SW480 (cell line): ENCODE results near the gene LETMD1.
"Not testable (repeated sequence)": the region's sequence is repeated elsewhere in the genome, so short reads cannot be mapped to it uniquely, and the experiment has no call there.

ENCODE experiments used
- DNase-seq: peaks from one replicate; pipeline ENCODE4 v3.0.0-alpha.2; 2016; ENCODE audit warnings: low spot score

The LETMD1 gene, protein sequence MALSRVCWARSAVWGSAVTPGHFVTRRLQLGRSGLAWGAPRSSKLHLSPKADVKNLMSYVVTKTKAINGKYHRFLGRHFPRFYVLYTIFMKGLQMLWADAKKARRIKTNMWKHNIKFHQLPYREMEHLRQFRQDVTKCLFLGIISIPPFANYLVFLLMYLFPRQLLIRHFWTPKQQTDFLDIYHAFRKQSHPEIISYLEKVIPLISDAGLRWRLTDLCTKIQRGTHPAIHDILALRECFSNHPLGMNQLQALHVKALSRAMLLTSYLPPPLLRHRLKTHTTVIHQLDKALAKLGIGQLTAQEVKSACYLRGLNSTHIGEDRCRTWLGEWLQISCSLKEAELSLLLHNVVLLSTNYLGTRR

DNA sequence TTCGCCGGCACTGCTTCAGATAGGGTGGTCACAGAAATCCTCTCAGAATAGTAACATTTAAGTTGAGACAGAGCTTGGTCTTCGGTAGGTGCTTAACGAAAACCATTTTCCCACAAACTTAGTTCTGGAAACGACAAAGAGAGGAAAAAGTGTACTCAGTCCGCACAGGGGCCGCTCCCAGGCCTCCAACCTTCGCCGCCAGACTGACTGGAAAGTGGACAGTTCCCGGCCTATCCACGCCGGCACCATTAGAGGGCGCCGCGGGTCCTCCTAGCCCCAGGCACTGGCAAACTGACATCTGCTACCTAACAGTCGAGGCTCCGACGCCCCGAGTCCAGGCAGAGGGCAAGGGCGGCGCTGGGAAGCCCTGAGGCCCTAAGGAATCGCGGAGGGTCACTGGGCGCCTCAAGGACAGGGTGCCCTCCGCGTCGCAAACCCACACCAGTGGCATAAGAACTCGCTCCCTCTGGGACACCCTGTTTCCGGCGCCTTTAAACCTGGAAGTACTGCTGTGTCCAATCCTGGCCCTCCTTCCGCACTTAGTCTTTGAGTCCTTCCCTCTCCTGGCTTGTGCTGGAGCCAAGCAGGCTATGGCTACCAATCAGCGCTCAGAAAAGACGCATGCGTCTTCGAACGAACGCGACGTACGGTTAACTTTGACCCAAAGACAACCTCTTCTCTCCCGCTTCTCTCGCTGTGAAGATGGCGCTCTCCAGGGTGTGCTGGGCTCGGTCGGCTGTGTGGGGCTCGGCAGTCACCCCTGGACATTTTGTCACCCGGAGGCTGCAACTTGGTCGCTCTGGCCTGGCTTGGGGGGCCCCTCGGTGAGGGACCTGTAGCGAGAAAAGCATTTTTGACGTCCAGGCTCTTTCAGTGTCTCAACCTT, at the start of gene LETMD1:
Gene LETMD1, plus strand, starts transcription at position 673 of the 886 bp plus-strand sequence. Its CDS starts 30 bp downstream, at position 703.
- DNase-seq: peak; percentile 99

DNA sequence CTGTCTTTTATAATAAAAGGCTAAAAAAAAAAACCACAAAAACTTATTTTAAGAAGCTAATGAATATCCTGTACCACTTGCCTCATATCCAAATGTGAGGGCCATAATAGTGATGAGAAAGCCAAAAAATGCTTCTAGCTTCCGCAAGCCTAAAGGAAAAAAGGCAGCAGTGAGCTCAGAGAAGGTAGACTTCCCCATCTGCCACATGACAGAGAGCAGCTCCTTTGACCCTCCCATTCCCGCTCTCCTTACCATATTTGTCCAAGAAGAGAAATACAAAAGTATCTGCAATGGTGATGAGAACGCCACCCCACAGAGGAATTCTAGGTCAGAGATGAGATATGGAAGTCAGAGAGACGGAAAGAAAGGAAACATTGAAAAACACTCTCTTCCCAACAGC, 49.0 kb upstream of the LETMD1 start:
- no peak for DNase-seq

DNA sequence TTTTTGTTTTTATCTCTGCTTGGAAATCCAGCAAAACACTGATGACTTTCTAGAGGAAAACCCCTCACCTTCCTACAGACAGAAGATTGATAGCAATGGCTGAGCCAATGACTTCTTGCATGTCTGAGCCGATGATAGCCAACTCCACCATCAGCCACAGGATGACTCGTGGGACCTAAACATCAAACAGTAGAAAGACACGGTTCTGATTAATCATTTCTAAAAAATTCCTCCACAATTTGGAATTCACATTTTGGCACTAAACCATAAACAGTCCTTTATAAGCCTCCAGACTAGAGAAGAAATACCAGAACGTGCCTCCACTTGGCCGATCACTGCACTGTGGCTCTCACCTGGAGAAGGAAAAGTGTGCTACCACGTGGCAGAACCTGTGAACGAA, 47.9 kb upstream of the LETMD1 start:
- DNase-seq: no peak

DNA sequence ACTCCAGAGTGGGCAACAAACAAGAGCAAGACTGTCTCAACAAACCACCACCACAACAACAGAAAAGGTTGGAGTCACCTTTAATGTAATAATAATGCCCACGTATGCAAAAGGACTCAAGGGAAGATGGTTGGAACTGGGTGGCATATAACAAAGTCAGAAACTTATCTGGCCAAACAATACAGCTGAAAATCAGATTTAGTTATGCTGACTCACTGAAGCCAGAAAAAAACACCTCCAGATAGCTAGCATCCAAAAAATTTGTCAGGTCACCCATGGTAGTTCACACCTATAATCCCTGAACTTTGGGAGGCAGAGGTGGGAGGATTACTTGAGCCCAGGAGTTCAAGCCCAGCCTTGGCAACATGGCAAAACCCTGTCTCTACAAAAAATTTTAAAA, 46.3 kb upstream of the LETMD1 start:
- DNase-seq: no peak

DNA sequence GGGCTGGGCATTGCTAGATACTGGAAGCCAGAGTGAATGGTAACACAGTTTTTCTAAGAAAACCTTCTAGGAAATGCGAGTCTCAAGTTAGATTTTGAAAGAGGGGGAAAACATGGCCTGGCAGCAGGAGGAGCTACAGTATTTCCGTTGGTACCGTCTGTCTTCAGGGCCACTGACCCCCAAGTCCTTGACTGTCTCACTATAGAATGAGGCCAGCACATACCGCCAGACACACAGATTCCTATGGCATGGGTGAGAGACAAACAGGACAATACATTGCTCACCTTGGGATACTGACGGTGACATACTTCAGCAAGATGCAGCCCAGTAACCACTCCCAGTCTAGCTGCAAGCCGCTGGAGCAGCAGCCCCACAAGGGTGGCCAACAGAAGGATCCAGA, 43.6 kb upstream of the LETMD1 start:
- DNase-seq: no peak

DNA sequence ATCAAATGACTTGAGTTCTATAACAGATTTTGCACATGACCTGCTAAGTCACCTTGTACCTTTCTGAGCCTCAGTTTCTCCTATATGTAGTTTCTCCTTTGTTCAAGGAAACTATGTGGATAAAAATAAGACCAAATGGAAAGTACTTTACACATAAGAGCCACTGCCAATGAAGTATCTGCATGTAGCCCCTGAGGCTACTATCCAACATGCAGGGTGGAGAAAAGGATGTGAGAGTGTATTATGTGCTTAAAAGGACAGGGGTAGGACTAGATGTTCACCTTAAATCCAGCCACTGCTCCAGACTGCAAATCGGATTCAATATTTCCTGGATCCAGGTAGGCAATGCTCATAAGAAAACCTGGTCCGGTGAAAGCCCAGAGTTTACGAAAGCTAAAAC, 43.1 kb upstream of the LETMD1 start:
- no peak for DNase-seq

DNA sequence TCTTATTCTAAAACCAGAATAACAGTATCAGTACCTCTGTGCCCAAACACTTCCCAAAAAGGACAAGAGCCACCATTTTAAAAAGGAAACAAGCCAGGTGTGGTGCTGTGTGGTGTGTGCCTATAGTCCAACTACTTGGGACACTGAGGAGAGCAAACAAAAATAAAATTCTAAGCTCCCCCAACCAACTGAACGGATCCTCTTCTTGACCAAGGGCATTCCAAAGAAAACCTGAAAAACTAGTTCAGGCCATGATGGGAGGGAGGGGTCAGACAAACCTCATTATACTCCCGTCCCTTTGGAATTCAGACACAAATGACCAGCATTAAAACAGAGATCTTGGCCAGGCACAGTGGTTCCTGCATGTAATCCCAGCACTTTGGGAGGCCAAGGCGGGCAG, 42.5 kb upstream of the LETMD1 start:
- DNase-seq: no peak

DNA sequence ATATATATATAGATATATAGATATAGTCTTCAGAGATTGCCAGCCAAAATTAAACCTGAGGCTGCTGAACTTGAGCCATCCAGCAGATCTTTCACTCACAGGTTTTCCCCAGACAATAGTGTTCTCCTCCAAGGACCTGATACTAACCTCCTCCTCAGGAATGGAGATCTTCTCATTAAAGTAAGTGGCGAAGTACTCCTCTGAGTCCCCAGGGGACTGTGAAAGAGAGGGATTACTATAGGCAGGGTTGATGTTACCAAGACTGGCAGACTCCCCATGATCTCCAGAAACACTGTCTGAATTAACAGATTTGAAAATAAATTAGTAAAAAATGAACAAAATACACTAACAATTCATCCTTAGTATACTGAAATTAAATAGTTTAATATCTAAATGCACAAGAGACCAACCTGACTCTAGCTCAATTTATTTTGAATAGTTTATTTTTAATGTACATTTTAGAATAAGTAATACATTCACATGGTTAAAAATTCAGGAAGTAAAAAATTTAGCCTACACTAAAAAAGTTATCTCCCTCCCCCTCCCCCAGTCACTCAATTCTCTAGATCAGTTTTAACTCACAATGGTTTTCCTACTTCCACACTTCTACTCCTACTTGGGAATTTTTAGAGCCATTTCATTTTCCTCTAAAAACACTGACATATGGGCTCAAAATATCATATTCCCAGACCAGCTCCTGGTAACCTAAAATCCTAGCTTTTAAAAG, 39.6 kb upstream of the LETMD1 start:
- no peak for DNase-seq

DNA sequence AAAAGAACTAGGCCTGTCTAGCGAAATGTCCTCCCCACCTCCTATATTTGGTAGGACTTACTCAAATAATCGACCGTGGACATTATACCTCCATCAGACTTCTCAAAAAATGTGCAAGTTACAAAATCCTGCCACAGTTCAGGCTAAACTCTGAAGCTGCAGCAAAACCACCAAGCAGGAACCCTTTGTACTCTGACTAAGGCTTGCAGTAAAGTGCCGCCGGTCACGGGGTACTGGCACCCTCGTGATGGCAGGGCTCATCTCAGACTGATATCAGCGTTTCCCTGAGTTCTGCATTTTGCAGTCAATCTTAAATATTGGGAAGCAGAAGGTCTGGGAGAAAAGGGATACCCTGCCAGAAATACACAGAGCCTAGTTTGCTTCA, 39.1 kb upstream of the LETMD1 start:
- DNase-seq: no peak

DNA sequence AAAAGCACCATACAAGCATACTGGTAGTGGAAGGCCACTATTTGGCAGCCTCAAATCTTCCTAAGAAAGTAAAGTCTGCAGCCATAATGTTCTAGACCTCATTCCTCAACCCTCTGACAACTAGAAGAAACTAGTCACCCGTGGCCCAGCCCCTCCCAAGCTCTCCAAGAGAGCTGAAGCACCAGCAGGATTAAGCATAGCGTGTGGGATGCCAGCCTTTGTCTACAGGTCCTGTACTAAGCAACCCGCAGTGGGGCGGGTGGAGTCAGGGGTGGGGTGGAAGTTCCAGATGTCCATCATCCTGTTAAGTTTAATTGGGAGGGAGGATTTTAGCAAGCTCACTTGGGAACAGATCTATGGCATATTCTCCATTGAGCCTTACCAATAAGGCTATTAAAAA, 36.2 kb upstream of the LETMD1 start:
- DNase-seq: no peak

DNA sequence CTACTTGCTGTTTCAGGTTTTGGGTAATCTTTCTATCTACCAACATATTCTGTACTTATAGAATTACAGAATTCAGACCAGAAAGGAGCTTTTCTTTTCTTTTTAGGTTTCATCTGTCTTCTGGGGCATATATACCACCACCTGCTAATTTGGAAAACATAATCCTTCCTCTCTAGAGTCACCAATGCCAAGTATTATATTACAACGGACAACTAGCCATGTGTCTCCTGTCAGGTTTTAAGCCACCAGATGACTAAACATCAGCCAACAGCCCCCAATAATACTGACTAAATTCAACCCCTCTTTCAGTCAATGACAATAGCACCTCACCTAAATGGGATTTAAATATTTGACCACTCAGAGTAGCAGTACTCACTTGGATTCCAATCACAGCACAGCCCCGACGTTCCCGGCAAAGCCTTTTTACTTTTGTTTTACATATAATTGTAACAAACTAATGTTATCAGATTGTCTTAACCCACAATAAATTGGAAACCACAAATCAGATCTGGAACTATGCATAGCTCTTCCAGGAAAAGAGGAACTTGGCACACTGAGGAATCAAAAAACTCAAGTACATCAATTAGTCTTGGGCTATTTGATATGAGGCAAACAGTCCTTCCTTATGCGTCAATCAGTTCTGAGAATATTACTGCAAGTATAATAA, 35.4 kb upstream of the LETMD1 start:
- DNase-seq: no peak

DNA sequence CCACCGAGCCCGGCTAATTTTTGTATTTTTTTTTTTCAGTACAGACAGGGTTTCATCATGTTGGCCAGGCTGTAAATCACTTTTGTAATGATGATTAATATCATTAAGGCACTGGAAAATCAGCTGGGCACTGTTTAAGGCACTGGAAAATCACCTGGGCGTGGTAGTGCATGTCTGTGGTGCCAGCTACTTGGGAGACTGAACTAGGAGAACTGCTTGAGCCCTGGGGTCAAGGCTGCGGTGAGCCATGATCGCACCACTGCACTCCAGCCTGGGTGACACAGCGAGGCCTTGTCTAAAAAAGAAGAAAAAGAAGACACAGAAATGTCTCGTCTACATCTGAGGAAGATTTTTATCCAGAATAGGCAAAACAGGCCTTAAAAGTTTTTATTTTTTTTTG, 34.7 kb upstream of the LETMD1 start:
- DNase-seq: no peak

DNA sequence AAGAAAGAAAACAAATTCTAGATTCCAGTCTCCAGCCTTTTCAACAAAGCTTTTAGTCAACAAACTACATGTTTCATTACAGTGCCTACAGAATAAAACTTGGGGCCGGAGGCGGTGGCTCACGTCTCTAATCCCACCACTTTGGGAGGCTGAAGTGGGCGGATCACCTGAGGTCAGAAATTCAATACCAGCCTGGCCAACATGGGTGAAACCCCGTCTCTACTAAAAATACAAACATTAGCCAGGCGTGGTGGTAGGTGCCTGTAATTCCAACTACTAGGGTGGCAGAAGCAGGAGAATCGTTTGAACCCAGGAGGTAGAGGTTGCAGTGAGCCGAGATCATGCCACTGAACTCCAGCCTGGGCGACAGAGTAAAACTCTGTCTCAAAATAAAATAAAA, 33.7 kb upstream of the LETMD1 start:
- not testable (repeated sequence) for DNase-seq

DNA sequence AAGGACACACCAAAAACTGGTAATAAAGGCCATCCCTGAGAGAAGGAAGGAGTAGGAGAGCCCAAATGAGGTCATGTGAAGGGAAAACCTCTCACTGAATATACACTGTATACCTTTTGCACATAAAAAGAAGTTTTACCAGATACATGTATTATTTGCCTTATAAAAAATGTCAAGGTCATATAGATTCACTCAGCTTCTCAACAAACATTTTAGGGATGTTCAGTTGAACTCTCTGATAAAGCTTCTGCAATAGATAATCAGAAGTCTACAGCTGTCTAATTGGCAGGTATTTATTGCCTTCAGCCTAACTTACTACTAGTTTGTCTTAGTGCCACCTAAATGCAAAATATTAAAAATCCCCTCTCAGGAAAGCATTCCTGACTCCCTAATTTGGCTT, 30.7 kb upstream of the LETMD1 start:
- no peak for DNase-seq

DNA sequence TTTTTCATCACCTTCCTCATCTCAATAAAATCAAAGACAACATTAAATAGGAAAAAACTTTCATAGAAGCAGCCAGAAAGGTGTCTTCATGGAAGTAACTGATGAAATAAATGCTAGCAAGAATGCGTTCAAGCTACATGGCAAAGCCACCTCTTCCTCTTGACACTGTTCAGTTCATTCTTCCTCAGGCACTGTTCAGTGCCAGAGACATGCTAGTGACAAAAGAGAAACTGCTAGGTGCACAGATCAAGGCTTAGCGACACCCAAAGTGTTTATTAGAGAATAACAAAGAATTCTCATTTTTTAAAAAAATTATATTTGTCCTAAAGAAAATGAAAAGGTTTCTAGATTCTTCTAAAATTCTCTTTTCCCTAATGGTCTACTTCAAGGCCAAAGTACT, 29.2 kb upstream of the LETMD1 start:
- no peak for DNase-seq

DNA sequence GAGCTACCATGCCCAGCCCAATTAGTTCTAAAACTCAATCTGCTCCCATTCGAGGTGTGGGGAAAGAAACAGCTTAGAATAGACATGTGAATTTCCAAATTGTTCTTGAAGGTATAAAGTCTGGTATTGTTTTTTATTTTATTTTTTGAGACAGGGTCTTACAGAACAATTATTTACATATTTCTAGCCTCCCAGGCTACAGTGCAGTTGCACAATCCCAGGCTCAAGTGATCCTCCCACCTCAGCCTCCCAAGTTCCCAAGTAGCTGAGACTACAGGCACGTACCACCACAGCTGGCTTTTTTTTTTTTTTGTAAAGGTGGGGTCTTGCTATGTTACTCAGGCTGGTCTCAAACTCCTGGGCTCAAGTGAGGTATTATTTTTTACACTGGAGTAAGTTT, 28.2 kb upstream of the LETMD1 start:
- no peak for DNase-seq

DNA sequence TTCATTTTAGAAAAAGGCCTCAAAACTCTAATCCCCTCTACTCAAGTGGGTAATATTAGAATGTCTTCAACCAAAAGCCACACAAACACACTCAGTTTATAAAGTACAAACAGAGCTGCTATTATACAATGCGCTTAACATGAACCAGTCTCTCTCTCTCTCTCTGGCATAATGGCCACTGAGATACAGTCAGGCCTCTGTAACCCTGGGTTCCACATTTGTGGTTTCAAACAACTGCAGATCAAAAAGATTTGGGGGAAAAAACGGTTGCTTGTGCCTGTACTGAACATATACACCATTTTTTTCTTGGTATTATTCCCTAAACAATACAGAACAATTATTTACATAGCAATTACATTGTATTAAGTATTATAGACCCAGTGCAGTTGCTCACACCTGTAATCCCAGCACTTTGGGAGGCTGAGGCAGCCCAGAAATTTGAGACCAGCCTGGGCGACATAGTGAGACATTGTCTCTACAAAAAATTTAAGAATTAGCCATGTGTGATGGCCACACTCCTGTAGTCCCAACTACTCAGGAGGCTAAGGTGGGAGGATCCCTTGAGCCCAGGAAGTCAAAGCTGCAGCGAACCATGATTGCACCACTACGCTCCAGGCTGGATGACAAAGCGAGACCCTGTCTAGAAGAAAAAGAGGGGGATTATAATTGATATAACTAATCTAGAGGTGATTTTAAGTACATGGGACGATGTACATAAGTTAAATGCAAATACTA, 27.5 kb upstream of the LETMD1 start:
- DNase-seq: no peak

DNA sequence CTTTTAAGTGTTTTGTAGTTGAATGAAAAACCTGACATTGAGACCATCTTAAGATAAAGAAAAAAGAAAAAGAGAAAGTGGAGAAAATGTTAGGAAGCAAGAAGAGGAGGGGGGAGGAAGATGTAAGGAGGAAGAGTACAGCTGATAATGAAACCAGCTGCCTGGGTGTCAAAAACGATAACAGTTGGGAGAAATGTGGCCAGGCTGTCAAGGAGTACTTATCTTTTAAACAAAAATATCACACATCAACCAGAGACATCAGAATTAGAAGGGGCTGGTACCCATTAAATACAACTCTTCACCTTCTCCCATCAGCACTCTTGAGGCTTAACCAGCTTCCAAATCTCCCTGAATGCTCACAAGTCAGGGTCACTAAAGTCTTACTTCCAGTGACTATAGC, 26.4 kb upstream of the LETMD1 start:
- no peak for DNase-seq

DNA sequence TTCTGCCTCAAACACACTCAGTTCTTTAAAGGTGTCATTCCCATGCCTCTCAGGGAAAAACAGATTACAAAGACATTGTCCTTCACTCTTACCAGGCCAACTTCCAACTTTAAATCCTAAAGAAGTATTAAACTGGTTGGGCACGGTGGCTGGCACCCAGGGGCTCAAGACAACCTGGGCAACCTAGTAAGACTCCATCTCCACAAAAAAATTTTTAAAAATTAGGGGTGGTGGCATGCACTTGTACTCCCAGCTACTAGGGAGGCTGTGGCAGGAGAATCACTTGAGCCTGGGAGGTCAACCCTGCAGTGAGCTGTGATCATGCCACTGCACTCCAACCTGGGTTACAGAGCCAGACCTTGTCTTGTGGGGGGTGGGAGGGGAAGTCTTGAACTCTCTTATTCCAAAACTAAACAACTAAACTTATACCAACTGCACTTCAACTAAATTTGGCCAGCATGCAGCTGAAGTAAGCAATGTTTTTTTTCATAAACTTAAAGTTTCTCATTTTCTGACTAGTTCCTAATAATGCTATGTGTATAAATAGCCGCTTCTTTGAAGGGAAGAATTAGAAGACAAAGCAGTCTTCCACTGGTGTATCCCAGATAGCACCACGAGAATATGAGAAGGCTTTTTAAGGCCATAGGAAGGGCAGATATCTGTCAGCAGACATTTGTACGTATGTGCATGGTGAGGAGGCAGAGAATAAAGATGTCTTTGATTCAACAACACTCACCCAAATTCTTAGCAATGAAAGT, 24.3 kb upstream of the LETMD1 start:
- no peak for DNase-seq

DNA sequence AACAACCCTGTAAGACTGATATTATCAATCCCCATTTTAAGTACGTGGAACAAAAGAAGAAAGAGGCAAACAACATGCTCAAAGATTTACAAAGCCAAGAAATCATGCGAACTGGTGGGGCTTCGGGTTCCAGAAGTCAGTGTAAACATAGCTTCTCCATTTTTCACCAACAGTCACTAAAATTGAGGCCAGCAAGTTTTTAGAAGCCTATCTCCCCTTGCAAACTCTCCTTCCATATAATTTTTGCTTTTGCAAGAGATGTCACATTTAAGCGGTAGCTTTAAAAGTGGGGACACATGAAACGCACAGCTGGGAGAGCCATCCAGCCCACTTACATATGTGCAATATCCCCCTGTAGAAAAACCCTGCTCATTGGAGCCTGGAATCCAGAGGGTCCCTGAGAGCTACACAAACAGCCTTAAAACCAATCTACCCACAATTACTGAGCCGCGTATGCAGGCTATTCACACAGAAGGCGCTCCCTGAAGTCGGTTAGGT, 22.7 kb upstream of the LETMD1 start:
- DNase-seq: no peak
